Endothelial cell of umbilical vein (primary cell): Measurements from ENCODE around the gene GRM4. TPM values are rescaled to one million over a fixed set of nuclear protein-coding genes. Genes with fewer than 3 reads are reported as not detected.

ENCODE experiments used
- BruUV-seq: library from RNA; stranded (reverse); fragments of 400-500 nt; replicated peaks from 2 replicates; lab custom pipeline; 2021; lab: Mats Ljungman, UMichigan
- CTCF ChIA-PET: fragments of 300-600, 350-600 bp; sonication (Branson Sonifier 250); formaldehyde crosslinking; loops from one replicate; lab custom pipeline; 2021; ENCODE audit warnings: antibody characterized with exemption, inconsistent platforms; lab: Charles Lee
- POLR2A ChIA-PET: fragments of 300-600, 350-600 bp; sonication (Branson Sonifier 250); formaldehyde crosslinking; loops from one replicate; lab custom pipeline; 2021; ENCODE audit warnings: antibody characterized with exemption, inconsistent platforms; lab: Charles Lee
- DNase-seq: peaks from one replicate; pipeline ENCODE4 v3.0.0-alpha.2; 2011; ENCODE audit warnings: low read depth, low spot score
- FAIRE-seq: peaks from 2 replicates; lab custom pipeline; 2011; peaks lifted over from hg19 to GRCh38; lab: Jason Lieb, UNC
- H2AFZ ChIP-seq: 2 replicates; pipeline ENCODE4 v1.6.0; 2012; ENCODE audit warnings: low read depth, low read length, control low read depth, inconsistent platforms
- H3K27ac ChIP-seq: 2 replicates; pipeline ENCODE4 v1.5.1; 2011; ENCODE audit warnings: low read depth, mild to moderate bottlenecking, control low read depth, low read length, moderate library complexity; ENCODE audit not compliant: insufficient read depth
- H3K27me3 ChIP-seq, 2 experiments: 2 replicates each; pipeline versions ENCODE4 v1.6.0 to v1.6.1; 2011; ENCODE audit warnings: low read length in 2 of 2, mixed read lengths in 1 of 2; ENCODE audit not compliant: control insufficient read depth in 2 of 2, insufficient read depth in 2 of 2
- H3K36me3 ChIP-seq, 2 experiments: 2 replicates in 1 of 2; 3 replicates in 1 of 2; pipeline ENCODE4 v1.5.1; 2011; ENCODE audit warnings: low read length in 2 of 2, mild to moderate bottlenecking in 1 of 2, moderate library complexity in 1 of 2; ENCODE audit not compliant: control insufficient read depth in 2 of 2, insufficient read depth in 2 of 2; ENCODE audit errors: extremely low read depth in 1 of 2
- H3K4me1 ChIP-seq: 3 replicates; pipeline ENCODE4 v1.5.1; 2011; ENCODE audit warnings: mild to moderate bottlenecking, low read length; ENCODE audit not compliant: control insufficient read depth, insufficient read depth; ENCODE audit errors: extremely low read depth
- H3K4me2 ChIP-seq: 2 replicates; pipeline ENCODE4 v1.6.1; 2011; ENCODE audit warnings: low read length, control low read depth, mixed read lengths; ENCODE audit not compliant: insufficient read depth
- H3K4me3 ChIP-seq, 3 experiments: fragments of 200-600 bp in 1 of 3; sonication (generic), shearing (Covaris generic) in 1 of 3; replicated peaks in 1 of 3; 2 replicates each; pipeline ENCODE4 v1.5.1; 2011 to 2016; ENCODE audit warnings: control low read depth in 3 of 3, low read length in 3 of 3, mild to moderate bottlenecking in 2 of 3, inconsistent platforms in 1 of 3, low read depth in 1 of 3, moderate library complexity in 1 of 3; ENCODE audit not compliant: insufficient read depth in 1 of 3
- H3K79me2 ChIP-seq: 2 replicates; pipeline ENCODE4 v1.6.0; 2012; ENCODE audit warnings: low read length, inconsistent platforms; ENCODE audit not compliant: control insufficient read depth, insufficient read depth
- H3K9ac ChIP-seq: replicated peaks from 2 replicates; pipeline ENCODE3; 2011; ENCODE audit warnings: low read length, control low read depth; ENCODE audit not compliant: insufficient read depth; ENCODE audit errors: extremely low read depth
- H3K9me1 ChIP-seq: replicated peaks from 3 replicates; pipeline ENCODE4 v1.6.0; 2011; ENCODE audit warnings: mild to moderate bottlenecking, low read length; ENCODE audit not compliant: control insufficient read depth, insufficient read depth; ENCODE audit errors: extremely low read depth
- H3K9me3 ChIP-seq: replicated peaks from 2 replicates; pipeline ENCODE4 v1.5.1; 2012; ENCODE audit warnings: low read length, inconsistent platforms; ENCODE audit not compliant: control insufficient read depth, insufficient read depth
- H4K20me1 ChIP-seq: replicated peaks from 2 replicates; pipeline ENCODE3; 2011; ENCODE audit warnings: mild to moderate bottlenecking, low read length; ENCODE audit not compliant: control insufficient read depth, insufficient read depth; ENCODE audit errors: extremely low read depth
- CTCF ChIP-seq, 2 donors: IDR thresholded peaks; 1 replicate in 1 of 2; 2 replicates in 1 of 2; pipeline ENCODE4 v1.5.1; 2011; ENCODE audit warnings: low read length in 2 of 2, mild to moderate bottlenecking in 2 of 2, moderate library complexity in 2 of 2, control low read depth in 1 of 2, inconsistent platforms in 1 of 2, low read depth in 1 of 2; ENCODE audit not compliant: insufficient read depth in 1 of 2; ENCODE audit errors: extremely low read depth in 1 of 2
- EZH2 ChIP-seq: IDR thresholded peaks from 2 replicates; pipeline ENCODE4 v1.6.1; 2012; ENCODE audit warnings: borderline replicate concordance, low read depth, mild to moderate bottlenecking, moderate library complexity, low read length, inconsistent platforms; ENCODE audit not compliant: severe bottlenecking
- FOS ChIP-seq: IDR thresholded peaks from 2 replicates; pipeline ENCODE4 v1.6.1; 2011; ENCODE audit warnings: mild to moderate bottlenecking, low read length, moderate library complexity, borderline replicate concordance; ENCODE audit not compliant: insufficient read depth
- GATA2 ChIP-seq: IDR thresholded peaks from 2 replicates; pipeline ENCODE4 v1.7.0; 2011; ENCODE audit warnings: low read depth, mild to moderate bottlenecking, moderate library complexity, mixed read lengths, low read length; ENCODE audit not compliant: insufficient read length, insufficient read depth
- JUN ChIP-seq: IDR thresholded peaks from 2 replicates; pipeline ENCODE4 v1.6.1; 2011; ENCODE audit warnings: borderline replicate concordance, low read depth; ENCODE audit not compliant: insufficient read length, insufficient read depth
- MAX ChIP-seq: IDR thresholded peaks from 2 replicates; pipeline ENCODE4 v1.6.1; 2011; ENCODE audit not compliant: insufficient read depth, insufficient read length
- MYC ChIP-seq: IDR thresholded peaks from one replicate; pipeline ENCODE4 v1.6.1; 2011; ENCODE audit warnings: mild to moderate bottlenecking, low read depth, low read length
- POLR2A ChIP-seq: IDR thresholded peaks from 2 replicates; pipeline ENCODE4 v1.6.1; 2012; ENCODE audit warnings: low read depth, mild to moderate bottlenecking, control low read depth, low read length
- POLR2AphosphoS5 ChIP-seq: IDR thresholded peaks from 2 replicates; pipeline ENCODE4 v1.6.1; 2012; ENCODE audit warnings: low read depth, mild to moderate bottlenecking, control low read depth, low read length, moderate library complexity; ENCODE audit not compliant: insufficient read depth
- dilution Hi-C: fragments of 300-500 bp; cut with MboI; formaldehyde crosslinking; loops from one replicate; pipeline ENCODE4 v1.15.0; 2019; ENCODE audit warnings: low sequenced_read_pairs; ENCODE audit not compliant: extremely low pct_ligation_motif_present
- intact Hi-C: fragments of 100-400 bp; cut with micrococcal nuclease; formaldehyde crosslinking; loops from one replicate; pipeline ENCODE4 v1.10.0; 2022
- polyA plus RNA-seq, 4 experiments: library from polyadenylated mRNA; depleted of rRNA in 3 of 4; stranded (reverse) in 3 of 4; unstranded in 1 of 4; fragments of >200 nt; gene quantifications; 2 replicates each; pipeline versions ENCODE4 v1.2.1 to v1.2.3, GENCODE V29; 2011 to 2012; ENCODE audit warnings: missing spikeins in 1 of 4
- total RNA-seq: library from RNA; stranded (reverse); gene quantifications from 2 replicates; pipeline ENCODE4 v1.2.3, GENCODE V29; 2021

GRM4 gene
- total and polyA plus RNA-seq, 2 donors (not counting 3 experiments of a cell fraction or from before 2014, with no cell fraction given) = 0.03 TPM; not detected in 1

DNA sequence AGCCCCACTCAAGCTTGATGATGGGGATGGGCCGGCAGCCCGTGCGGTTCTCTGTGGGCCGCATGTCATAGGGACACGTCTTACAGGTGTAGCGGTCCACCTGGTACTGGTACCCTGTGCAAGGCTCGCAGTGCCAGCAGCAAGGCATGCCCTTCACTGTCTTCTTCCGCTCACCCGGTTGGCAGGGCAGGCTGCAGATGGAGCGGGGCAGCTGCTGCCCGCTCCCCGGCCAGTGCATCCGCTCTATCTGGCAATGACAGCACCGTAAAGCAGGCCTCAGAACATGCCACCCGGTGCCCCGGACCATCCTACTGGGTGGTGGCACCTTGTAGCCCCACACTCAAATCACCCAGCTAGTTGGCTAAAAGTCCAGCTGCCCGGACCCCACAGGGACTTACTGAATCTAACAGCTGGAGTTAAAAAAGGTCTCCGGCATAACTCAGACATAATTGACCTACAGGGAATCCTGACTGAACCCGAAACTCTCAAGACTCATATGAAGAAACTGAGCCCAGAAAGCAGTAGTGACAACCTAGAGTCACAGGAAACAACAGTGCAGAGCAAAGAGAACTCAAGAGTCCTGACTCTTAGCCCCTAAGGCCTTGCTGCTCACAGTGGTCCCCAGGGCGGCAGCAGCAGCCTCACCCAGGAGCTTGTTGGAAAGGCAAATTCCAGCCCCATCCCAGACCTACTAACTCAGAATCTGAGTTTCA is 109.4 kb downstream of the GRM4 start:
- Histone ChIP-seq H3K79me2 (no peaks in the 10 kb centered on the region), H3K36me3 (no peaks in the 10 kb centered on the region), H3K27me3 (no peaks in the 10 kb centered on the region), H3K4me3 (no peak overlapping the region), H3K9ac (no peak overlapping the region), H3K4me2 (no peak overlapping the region), H3K9me1 (no peaks in the 10 kb centered on the region), H3K9me3 (no peaks in the 10 kb centered on the region), H3K4me1 (no peaks in the 10 kb centered on the region), H3K27ac (no peak overlapping the region), H2AFZ (no peak overlapping the region), H4K20me1 (no peaks in the 10 kb centered on the region)
- FAIRE-seq (no peak), DNase-seq (no peak)
- dilution Hi-C loops (no loop called here), intact Hi-C loops (loop anchor here (5.0 kb wide), 1 partner anchor 111 kb away; the partner anchor contains the start of gene GRM4)
- no TSS peak for BruUV-seq
- TF ChIP-seq EZH2 (no peak), POLR2A (no peak), MAX (no peak), CTCF (IDR thresholded peaks at IDR 0.05; ENCODE audit: extremely low read depth in 1 of 2, insufficient read depth in 1 of 2, low read depth in 1 of 2, low read length in 2 of 2) (no peak), FOS (no peak), GATA2 (no peak), MYC (no peak), JUN (no peak), POLR2AphosphoS5 (no peak)
- POLR2A ChIA-PET = no interaction called here
- CTCF ChIA-PET = interaction anchor here (0.5 to 2.8 kb wide), 6 partner anchors 8 to 292 kb away, joined by 3 to 14 read pairs (median 3); no protein-coding TSS in a partner anchor
